Activated CD4-positive, alpha-beta T cell treated with anti-CD3 and anti-CD28 coated beads for 1 hour (primary cell): ENCODE data around the gene DNMT3A.
A peak's percentile ranks its signal among the peaks of the same experiment; 100 is the strongest.

Source experiments
- DNase-seq: peaks from one replicate; pipeline ENCODE4 v3.0.0-alpha.2; 2020

DNMT3A gene

DNA sequence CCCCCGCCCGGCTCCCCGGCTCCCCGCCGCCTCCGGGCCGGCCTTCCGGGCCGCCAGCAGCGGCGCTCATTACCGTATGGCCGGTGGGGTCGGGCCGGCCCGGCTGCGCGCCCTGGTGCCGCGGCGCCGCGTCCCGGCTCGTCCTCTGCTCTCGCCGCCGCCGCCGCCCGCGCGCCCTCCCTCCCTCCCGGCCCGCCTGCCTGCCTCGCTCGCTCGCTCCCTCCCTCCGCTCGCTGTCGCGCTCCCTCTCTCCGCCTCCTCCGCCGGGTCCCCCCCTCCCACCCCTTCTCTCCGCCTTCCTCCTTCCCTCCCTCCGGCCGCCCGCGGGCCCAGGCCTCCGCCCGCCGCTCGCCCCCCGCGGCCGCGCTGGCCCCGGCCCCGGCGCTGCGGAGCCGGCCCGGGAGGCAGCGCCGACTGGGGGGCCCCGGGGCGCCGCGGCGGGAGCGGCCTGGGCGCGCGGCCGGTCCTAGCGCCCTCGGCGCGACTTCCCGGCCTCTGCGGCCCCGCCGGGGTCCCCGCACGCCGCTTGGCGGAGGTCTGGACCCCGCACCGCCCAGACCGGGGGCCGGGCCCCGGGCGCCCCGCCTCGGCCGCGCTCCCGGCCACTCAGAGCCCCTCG lies at the start of gene DNMT3A:
Gene DNMT3A, minus strand, starts transcription at position 173 of the 619 bp plus-strand sequence. CDS start 27,941 bp downstream, outside the sequence.
- peak; percentile 47 for DNase-seq

- DNase-seq, result no peak
These were observed 47.4 kb upstream of the DNMT3A start for GRCh38 chr2:25389161-25389560.

DNA sequence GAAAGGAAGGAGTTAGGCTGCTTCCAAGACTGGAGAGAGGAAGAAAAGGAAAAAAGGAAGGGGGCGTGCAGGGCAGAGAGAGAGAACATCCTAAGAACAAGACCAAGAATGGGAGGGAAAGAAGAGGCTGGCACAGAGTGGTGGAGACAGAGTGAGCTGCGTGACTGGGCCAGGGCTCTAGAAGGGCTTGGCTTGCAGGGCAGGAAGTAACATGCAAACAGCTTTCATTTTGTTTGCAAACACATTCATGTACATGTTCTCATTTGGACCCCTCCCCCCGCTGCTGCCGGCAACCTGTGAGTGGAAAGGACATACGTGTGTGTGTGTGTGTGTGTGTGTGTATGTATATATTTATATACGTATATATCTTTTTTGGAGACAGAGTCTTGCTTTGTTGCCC lies 46.8 kb upstream of the DNMT3A start:
- no peak for DNase-seq

- no peak for DNase-seq
These were observed 46.2 kb upstream of the DNMT3A start for GRCh38 chr2:25387876-25388449.

DNA sequence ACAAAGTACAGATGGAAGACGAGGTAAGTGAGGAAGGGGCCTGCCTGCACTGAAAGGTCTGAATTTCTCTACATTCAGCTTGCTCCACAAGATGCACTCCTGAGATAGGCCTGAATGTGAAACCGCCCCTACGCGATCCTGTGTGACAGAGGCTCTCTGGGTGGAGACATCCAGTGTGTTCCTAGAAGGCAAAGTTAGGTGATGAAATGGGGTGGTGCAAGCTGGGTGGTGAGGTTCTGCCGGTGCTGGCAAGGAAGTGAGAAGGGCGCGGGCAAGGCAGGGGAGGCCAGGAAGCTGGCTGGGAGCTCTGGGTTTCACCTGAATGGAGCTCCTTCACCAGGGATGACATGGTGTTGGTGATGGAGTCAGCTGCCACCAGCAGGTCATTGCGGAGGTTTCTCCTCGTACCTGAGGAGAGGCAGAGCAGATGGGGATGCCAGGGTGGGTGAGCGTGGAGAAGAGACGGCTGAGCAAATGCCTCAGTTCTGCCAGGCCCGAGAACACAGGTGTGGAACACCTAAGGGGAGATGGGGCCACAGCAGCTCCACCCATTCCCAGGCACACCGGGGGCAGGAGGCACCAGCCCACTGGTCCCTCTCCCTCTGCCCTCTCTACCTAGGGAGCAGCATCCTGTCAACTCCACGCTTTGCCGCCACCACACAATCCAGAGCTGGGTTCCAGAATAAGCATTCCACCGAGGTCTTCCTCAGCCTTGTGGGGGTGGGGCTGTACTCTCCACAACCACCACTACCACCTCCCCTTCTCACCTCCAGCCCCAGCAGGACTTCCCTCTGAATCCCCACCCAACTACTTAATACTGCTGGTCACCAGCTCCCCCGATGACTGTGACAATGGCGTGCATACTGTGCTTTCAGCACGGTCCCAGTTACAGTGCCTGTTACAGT lies 45.5 kb upstream of the DNMT3A start:
- no peak for DNase-seq

DNA sequence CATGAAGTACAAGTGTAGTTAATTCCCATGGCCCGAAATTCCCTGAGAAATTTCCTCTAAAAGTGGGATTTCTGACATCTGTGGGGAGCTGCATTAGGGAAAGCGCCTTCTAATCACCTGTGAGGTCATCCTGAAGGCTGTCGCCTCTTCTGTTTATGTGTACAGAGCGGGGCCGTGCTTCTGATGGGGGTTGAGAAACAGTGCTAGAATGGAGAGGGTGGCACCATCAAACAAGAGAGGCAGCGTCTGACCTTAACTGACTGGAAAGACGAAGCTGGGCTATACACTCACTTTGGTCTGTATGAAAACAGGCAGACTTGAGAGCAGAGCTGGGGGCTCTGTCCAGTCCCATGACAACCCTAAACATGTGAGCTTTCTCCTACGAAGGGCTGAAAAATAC lies 44.2 kb upstream of the DNMT3A start:
- DNase-seq, result no peak

DNA sequence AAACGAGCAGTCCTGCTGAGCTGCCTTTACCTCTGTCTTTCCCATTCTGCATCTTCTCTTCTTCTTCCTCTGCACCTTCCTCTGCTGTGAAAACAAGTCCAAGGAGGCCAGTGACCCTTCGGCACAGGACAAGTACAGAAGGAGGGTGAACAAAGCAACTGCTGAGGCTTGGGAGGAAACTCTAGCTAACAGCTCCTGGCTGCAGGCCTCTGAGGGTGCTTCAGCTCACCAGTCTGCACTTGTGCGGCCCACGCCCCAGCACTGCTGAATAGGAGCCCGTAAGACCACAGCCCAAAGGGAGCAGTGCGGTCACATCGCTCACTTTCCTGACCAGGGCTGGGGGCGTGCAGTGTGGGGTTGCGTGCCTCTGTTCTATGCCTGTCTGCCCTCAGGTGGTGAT lies 42.1 kb upstream of the DNMT3A start:
- DNase-seq, result no peak

- DNase-seq, result no peak
These were observed 39.8 kb upstream of the DNMT3A start for GRCh38 chr2:25381502-25381901.

DNA sequence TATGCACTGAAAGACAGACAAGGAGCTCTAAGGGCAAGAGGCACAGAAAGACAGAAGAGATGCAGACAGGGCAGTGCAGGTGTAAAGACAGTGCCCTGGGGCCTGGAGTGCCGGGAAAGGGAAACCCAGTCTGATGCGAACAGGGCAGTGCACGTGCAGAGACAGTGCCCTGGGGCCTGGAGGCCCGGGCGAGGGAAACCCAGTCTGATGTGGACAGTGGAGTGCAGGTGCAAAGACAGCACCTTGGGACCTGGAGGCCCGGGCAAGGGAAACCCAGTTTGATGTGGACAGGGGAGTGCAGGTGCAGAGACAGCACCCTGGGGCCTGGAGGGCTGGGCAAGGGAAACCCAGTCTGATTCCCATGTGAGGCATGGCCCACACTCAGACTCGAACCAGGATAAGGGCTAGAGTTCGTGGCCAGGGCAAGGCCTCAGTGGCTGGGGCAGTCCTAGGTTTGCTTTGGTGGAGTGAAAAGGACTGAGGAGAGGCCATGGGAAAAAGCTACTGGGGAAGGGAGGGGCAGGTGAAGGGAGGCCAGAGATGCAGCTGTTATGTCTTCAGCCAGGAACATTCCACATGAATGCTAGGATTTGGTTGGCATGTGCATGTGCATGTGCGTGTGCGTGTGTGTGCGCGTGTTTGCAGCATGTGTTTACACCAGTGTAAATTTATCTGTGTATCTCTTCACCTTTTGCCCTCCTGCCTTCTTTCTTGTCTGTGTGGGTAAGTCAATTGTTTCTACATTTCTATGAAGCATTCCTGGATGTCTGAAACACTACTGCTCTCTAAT lies 39.1 kb upstream of the DNMT3A start:
- no peak for DNase-seq

DNA sequence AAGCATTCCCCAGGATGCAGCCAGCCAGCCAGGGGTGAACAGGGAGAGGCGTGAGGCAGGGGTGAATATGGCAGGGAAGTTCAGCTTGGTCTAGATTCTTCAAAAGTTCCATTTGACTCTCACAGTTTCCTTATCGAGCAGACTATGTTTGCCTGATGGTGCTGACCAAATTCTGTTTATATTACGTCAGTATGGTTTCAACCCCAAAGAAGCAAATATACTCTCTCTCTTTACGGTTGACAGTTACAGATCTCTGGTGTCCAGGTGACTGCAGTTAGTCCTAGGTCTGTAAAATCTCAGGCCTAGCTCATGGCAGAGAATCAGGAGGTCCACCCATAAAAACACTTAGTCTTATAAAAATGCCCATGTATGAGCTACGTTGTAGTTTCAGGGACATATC lies 38.3 kb upstream of the DNMT3A start:
- DNase-seq, result no peak

- no peak for DNase-seq
These were observed 37.8 kb upstream of the DNMT3A start for GRCh38 chr2:25379535-25379934.

DNA sequence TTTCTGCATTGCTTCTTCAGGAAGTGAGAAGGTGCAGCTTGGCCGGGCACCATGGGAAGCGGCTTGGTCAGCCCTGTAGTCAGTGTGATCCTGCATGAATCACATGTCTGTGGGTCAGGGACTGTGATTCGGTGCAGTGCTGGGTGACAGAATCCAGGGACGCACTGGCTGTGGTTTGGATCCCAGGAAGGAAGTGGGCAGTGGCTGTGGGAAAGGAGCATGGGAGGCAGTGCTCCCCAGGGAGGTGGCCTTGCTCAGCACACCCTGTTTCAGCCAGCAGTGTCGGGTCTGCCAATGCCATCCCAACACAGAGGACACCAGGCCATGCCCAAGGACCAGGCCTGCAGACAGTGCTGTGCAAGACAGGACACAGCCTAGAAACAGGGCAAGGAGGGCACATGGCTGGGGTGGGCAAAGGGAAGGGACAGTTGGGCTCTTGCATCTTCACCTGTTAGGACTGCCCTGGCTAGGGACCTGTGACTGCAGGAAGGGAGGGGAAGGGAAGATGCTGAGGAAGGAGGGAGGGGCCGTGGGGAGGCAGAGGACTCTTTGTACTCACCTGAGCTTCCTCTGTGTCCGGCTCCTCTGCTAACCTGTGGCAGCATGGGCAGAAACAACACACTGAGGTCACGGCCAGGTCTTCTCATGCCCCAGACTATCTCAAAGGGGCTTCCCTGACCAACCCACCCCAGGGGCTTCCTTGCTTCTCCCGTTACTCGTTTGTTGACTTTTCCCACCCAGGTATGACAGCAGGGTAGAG lies 37.2 kb upstream of the DNMT3A start:
- no peak for DNase-seq

DNA sequence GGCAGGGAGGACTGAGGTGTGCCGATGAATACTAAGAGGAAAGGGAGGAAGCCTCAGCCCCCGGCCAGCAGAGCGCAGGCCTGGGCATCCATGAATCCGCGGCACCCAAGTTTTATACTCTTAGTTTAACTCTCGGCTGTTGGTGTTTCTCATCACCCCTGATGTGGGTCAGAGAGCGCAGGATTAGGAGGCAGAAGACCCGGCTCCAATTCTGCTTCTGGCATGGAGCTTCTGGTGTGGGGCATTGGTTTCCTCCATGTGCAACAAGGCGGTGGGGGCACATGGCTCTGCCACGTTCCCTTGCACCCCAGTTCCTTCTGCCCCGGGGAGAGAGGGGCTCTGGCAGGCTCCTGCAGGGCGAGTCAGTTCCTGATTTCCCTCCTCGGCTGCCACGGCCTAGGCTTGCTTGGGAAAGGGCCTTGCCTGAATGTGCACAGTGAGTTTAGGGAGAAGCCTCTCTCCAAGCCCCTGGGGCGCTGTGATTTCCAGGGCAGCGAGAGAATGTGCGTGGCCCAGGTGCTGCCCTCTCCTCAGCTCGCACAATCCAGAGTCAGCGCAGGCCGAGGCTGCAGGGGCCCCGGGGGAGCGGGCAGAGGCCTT lies 36.2 kb upstream of the DNMT3A start:
- DNase-seq, result no peak

DNA sequence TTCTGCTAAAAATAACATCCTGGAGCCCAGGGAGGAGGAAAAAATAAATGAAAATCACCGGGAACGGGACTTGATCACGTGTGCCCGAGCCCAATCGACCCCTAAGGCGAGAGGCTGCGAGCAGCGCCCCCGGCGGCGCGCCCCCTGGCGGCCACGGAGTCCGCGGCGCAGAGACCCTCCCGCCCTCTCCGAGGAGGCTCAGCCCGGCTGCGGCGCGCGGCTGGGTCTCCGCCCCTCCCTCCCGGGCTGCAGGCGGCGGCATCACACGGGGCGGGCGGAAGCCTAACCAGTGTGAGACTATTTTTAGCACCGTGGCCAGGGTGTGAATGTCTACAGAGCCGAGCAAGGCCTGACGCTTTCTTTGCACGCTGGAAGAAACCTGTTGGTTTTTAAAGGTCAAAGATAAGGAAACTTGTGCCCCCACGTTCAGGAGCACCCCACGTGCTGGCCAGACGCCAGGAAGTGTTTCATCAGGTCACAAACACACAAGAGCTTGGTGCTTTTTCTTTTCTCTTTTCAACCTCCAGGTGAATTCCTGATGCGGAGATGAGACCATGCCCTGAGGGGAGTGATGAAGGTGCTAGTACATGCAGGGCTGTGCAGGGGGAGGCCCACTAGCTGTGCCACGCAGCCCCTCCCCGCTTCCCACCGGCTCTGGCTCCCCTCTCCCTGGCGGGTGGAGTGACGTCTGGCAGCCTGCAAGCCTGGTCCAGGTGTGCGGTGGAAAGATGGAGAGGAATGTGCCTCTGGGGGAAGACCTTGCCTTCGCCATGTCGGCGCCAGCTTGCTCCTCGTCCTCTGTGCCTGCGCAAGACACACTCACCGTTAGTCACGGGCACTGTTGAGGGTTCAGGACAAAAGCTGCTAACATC lies 35.3 kb upstream of the DNMT3A start:
- peak; percentile 86 for DNase-seq

DNA sequence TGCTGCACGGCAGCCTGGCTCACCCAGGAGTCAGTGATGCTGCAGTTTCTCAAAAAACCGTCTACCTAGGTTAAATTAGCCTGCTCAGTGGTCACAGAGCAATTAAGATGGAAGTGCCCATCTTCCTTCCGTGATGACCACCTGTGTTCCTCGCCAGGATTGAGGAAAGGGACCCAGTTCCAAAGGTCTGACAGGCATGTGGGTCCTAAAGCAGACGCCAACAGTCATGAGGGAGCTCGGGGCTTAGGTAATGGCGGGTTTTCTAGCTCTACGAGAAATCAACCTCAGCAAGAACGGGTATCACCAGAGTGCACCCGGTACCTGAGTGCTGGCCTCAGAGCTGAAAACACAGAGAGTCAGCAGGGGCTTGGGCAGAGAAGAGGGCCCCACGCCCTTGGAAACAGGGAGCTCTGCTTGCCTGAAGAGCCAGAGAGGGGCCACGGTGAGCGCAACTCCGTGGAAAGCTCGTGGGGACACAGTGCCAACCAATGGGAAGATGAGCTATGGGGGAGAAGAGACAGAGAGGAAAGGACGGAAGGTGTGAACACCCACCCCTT lies 34.3 kb upstream of the DNMT3A start:
- no peak for DNase-seq

DNA sequence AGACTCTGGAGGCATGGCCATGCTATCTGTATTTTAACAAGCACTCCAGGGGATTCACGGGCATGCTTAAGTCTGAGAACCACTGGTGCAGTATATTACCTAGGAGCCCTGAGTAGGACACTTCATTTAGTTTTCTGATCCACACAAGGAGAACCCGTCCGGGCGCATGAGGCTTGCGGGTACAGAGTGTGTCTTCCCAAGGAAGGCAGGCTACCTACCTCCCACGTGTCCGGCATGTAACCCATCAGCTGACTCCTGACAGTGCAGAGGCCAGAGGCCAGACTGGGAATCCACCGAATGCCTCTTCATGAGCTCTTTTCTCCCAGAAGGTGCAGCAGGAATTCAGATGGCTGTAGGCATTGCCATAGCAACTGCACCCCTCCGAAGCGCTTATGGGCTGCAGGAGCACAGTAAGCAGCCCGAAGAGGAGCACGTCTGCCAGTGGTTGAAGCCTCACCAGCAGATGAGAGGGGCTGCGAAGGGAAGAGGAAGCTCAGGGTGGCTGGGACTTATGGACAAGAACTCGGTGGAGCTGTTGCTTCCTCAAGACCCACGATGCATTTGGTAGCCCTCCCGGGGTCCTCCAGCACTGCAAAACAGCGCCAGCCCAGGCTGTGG lies 33.8 kb upstream of the DNMT3A start:
- no peak for DNase-seq

DNA sequence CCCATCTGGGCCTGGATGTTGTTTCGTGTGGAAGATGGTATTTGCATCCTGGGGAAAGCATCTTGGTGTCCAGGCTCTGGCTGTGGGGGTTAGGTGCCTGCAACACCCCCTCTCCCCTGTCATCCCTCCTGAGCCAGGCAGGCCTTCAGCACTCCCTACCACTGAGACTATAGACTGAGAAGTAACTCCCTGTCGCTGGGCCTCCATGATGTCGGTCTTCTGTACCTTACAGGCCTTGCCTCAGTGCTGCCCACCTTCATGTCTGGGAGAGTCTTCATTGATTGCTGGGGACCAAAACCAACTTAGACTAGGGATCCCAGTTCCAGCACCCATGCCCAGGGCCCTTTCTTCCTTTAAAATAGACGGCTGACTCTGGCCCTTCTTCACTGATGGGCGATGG lies 33.1 kb upstream of the DNMT3A start:
- DNase-seq, result no peak

GRCh38 chr2:25374411-25374810 lies 32.7 kb upstream of the DNMT3A start:
- no peak for DNase-seq

- no peak for DNase-seq
These were observed 31.7 kb upstream of the DNMT3A start for GRCh38 chr2:25373269-25373981.
